ENCODE results near the gene SEPTIN12.

SEPTIN12 gene

DNA sequence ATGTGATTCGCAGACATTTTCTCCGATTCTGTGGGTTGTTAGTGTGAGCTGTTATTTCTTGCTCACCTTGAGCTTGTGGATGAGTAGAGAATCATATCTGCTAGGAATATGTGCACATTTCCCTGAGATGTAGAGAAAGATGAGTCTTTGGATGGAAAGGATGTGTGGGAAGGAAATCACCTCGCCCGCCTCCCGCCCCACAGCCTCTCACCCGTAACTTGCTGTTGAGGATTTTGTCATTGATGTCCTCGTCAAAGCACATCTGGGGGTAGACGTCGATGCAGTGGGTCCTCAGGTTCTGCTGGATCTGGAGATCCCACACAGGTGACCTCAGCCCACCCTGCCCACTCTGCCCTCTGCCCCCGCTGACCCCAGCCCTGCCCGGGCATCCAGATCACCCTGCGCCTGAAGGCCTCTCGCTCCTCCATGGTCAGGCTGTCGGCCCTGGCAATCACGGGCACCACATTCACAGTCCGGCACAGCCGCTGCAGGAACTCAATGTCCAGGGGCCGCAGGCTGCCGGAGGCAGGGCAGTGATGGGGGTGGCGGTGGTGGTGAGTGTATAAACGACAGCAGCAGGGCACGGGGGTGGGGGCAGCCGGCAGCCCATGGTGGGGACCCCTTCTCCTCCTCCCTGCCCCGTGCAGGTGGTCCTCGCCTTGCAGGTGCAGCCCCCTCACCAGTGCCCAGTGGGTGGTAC is 4.7 kb downstream of the SEPTIN12 start:
- no peak for FAIRE-seq

DNA sequence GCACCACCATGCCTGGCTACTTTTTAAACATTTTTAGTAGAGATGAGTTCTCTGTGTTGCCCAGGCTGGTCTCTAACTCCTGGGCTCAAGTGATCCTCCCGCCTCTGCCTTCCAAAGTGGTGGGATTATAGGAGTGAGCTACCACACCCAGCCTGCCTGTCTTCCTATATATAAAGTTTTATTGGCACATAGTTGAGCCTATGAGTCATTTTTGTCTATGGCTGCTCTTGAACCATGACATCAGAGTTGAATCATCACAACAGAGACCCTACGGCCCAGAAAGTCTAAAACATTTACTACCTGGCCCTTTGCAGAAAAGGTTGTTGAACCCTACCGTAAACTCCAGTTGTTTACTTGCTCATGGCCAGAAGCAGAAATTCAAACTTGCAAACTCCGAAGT is 7.9 kb downstream of the SEPTIN12 start:
- no peak for FAIRE-seq

DNA sequence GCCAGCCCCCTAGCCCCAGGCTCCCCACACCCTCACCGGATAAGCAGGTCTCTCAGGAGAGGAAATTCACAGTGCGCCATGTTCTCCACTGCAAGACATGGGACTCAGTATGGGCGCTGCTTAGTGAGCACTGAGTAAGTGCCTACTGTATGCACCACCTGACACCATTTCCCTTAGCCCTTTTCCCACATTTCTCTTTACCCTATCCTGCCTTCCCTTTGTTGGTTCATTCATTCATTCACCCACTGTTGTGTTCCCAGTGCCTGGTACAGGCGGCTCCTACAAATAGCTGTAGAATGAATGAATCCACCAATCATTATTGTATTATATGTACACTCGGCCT is 10.1 kb downstream of the SEPTIN12 start:
- FAIRE-seq = no peak

DNA sequence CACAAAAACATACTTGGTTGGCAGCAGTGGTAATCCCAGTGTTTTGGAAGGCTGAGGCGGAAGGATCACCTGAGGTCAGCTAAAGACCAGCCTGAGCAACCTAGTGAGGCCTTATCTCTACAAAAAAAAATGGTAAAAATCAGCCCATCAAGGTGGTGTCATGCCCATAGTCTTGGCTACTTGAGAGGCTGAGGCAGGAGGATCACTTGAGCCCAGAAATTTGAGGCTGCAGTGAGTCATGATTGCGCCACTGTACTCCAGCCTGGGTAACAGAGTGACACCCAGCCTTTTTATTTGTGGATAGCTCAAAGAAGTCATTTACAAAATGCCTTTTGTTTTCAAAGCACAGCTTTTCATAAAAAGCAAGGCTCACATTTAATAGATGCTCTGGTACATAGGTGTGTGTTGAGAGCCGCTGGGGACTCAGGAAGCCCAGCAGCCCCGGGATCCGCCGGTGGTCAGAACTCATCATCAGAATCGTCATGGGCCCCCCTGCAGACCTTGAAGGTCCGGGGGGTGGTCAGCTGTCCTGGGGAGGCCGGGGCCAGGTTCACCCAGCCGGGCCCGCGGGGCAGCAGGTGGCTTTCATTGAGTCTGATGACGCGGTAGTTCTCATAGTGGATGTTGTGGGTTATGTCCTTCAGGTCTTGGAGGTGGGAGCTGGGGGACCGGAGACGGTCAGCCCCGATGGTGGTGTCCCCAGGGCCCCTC is 10.7 kb downstream of the SEPTIN12 start:
- FAIRE-seq = no peak

DNA sequence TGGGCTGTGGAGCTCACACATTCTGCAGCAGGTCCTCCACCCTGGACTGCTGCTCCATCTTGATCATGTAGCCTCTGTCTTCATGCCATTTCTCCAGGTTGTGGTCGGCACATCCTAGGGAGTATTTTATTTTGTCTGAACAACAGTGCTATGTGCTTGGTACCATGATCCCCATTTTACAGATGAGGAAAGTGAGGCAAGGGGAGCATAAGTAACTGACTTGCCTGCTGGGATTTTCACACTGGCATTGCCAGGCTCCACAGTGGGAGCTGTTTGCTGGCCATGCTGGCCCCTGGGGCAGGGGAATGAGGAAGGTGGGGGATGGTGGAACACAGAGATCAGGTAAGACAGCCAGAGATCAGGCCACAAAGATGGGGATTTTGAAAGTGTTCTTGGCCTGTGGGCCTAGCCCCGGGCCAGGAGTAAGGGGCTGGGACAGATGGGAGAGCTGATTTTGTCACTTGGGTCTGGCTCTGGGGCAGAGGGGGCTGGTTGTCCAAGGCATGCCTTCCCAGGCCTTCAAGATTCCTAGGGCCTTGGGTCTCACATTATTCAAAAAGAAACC is 11.9 kb downstream of the SEPTIN12 start:
- FAIRE-seq = no peak

DNA sequence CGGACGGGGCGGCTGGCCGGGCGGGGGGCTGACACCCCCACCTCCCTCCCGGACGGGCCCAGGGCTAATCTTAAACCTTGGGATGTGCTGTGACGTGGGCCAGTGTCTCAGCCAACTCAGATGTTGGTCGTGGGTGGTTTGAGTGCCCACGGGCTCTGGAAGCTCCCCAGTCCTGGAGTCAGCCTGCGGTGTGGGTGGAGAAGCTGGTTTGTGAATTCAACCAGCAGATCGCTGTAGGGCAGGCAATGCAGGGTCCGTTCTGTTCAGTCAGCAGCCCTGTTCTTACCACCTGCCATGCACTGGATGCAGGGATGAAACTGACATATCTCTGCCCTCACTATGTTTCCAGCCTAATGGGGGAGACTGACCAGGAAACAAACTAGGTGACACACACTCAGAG is 13.1 kb downstream of the SEPTIN12 start:
- no peak for FAIRE-seq

DNA sequence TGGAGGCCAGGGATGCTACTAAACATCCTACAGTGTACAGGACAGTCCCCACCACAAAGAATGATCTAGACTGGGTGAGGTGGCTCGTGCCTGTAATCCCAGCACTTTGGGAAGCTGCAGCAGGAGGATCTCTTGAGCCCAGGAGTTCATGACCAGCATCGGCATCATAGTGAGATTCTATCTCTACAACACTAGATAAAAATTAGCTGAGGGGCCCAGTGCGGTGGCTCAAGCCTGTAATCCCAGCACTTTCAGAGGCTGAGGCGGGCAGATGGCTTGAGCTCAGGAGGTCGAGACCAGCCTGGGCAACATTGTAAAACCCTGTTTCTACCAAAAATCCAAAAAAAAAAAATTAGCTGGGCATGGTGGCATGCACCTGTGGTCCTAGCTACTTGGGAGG is 15.8 kb downstream of the SEPTIN12 start:
- no peak for FAIRE-seq

DNA sequence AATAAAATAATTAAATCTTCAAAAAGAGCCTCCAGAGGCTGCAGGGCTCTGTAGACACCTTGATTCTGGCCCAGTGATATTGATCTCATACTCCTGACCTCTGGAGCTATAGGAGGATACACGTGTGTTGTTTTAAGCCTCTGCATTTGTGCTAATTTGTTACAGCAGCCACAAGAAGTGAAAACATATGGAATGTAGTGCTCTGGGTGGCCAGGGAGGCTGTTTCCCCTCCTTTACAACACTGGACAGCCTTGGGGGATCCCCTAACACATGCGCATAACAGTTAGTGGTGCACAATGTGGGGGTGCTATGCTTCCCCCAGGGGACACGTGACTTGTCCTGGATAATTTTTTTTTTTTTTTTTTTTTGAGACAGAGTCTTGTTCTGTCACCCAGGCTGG is 16.5 kb downstream of the SEPTIN12 start:
- FAIRE-seq = no peak

DNA sequence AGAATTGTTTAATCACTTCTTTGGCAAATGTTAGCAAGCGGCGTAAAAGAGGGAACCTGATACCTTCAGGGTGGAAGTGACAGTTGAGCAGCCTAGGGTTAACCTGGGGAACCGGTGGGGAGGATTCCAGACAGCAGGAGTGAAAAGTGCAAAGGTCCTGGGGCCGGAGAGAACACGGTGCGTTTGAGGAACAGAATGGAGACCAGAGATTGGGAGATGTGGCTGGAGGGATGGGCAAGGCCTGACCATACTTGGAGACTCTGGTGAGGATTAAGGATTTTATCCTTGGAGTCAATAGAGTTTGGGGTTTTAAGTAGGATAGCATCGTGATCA is 18.9 kb downstream of the SEPTIN12 start:
- FAIRE-seq = no peak

DNA sequence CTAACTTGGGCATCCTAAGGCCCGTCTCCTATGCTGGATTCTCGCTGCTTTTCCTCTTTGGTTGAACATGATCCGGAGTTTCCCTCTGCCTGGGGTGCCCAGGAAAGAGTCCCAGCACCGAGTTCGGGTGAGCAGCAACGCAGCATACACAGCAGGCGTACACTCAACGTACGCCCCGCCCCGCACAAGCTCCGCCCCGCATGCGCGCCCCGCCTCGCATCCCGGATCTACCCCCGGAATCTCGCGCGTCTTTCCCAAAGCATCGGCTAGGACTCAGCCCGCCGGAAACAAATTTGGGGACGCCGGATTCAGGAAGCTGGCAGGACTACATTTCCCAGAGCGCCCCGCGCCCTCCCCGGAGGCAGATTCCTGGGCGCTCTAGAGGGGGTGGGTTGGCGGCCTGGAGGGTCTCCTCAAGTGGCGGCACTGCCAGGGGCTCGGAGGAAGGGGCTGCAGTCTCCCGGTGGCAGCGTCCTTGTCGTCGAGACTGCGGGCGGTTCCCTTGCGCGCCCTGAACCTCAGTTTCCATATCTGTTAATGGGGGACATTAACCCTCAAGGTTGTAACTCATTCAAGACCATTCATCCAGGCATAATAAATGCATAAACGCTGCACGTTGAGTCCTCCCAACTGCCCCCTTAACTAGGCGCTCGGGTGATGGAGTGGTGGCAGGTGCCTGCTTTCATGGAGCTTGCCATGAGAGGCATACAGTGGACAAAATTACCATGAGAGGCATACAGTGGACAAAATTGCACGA is 19.4 kb downstream of the SEPTIN12 start:
- peak; percentile 90 for FAIRE-seq

DNA sequence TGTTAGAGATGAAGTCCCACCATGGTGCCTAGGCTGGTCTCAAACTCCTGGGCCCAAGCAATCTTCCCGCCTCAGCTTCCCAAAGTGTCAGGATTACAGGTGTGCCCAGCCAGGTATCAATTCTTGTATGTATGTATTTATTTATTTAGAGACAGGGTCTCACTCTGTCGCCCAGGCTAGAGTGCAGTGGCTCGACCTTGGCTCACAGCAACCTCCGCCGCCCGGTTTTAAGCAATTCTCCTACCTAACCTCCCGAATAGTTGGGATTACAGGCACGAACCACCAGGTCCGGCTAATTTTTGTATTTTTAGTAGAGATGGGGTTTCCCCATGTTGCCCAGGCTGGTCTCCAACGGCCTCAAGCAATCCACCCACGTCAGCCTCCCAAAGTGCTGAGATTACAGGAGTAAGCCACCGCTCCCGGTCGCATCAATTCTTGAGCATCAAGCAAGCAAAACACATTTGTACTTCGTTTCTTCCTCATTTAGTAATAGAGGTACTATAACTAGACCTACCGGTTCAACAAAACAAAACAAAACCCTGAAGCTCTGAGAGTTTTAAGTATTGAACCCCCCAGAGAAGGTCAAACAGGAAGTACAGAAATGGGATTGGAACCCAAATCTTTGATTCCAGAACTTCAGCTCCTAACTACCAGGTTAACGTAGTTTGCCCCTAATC is 20.1 kb downstream of the SEPTIN12 start:
- no peak for FAIRE-seq

DNA sequence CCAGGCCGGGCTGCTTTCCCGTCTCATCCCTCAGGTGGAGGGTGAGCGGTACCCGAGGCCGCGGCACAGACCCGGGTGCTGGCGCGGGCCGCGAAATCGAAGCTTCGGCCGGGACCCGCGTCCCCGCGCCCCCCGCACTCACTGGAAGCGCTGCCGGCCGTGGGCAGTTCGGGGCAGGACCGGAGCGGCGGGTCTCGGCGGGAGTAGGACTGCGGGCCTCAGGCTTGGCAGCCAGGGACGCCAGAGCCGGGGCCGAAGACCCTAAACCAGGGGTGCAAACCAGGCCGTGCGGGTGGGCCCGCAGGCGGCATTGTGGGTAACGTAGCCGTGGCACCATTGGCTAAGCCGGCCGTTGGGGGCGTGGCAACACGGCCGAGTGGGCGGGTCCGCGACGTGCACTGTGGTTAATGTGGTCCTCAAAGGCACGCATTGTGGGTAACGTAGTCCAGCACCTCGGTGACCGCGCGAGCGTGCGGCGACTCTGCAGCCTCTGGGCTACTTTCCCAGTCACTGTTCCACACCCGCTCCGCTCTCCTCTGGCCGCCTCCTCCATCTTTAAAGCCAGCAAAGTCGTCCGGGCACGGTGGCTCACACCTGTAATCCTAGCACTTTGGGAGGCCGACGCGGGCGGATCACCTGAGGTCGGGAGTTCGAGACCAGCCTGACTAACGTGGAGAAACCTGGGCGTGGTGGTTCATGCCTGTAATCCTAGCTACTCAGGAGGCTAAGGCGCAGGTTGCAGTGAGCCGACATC is 21.1 kb downstream of the SEPTIN12 start, which contains the start of gene ZNF500:
Gene ZNF500, minus strand, starts transcription at position 288 of the 754 bp plus-strand sequence. CDS start 1,184 bp downstream, outside the sequence.
- FAIRE-seq = peak; percentile 97

DNA sequence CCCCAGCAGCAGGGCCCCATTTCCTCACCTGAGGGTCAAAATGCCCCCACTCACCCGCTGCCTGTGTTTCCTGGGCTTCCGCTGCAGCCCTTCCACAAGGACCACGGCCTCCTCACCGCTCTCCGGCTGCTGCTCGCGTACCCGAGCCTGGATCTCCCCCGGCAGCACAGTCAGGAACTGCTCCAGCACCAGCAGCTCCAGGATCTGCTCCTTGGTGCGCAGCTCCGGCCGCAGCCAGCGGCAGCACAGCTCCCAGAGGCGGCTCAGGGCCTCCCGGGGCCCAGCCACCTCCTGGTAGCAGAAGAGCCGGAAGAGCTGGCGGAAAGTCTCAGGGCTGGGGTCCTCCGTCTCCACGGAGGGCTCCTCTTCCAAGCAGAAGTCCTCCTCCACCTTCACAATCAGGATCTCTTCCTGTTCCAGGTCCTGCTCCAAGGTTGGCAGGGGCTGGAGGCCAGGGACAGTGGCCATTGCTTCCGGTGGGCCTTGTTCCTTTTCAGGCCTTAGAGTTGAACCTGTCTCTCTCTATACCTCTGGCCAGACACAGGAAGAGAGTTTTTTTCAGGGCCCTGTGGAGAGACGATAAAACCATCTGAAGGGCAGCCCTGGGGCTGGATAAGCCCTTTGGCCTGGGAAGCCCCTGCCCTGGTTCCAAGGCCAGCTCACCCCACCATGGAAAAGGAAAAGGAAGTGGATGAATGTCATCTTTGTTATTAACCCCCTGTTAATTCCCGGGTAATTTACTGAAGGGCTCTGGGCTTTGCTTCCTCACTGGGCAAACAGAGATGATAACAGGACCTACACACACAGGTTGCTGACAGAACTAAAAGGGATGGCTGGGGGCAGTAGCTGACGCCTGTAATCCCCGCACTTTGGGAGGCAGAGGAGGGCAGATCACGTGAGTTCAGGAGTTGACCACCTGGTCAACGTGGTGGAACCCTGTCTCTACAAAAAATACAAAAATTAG is 22.4 kb downstream of the SEPTIN12 start:
- no peak for FAIRE-seq

DNA sequence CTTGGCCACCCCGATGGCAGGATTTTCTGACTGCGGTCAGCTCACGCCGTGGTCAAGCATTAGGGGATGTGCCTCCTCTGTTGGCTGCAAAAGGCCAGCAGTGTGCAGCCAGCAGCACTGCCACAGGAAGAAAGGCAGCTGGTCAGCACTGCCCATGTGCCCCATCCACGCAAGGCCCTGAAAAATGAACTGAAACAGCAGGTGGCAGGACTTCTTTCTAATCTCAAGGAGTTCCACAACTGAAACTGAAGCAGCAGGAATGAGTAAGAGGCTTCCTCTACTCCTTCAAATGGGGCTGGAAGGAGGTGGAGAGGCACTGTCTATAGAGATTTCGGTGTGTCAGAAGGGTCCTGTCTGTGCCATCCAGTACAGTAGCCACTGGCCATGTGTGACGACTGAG is 24.4 kb downstream of the SEPTIN12 start:
- FAIRE-seq = no peak

DNA sequence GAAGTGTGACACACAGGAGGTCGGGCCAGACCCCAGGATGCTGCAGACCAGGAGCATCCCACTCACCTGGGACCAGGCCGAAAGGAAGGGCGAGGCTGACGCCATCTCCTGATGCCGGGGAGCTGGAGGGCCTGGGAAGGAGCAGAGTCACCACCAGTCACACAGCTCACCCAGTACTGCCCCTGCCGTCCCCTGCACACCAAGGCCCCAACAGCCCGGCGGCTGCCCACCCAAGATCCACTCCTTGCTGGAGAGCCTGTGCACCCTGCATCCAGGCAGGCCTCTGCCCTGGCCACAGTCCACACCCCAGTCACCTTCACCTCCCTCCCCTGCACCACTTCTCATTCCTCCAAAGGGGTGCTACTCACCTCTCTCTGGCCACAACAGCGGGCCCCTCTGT is 25.9 kb downstream of the SEPTIN12 start:
- FAIRE-seq = no peak

DNA sequence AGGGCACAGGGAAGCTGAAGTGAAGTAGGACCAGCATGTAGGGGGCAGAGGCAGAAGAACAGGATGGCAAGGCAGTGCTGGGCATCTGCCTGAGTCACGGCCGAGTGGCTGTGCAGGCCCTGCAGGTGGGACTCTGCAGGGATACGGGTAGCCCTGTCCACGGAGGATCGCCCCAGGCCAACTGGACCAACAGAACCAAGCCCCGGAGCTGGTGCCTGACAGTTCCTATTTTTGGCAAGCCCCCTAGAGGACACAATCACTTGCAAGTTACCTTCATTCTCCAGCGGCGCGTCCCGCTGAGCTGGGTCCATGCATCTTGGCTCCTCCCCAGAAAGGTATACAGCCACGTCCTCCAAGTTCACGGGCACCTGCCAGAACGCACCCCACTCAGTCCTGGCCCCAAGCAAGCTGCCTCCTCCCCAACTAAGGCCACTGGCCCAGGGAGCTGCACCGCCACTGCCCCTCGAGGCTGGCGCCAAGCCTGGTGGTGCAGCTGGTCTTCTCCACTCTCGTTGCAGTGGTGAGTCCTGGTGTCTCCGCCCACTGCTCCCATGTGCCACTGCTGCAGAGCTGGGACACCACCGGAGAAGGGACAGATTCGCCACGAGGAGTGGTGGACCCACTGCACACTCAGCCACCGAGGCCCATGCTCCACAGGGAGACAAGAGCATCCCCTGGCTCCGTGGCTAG is 27.8 kb downstream of the SEPTIN12 start:
- no peak for FAIRE-seq

DNA sequence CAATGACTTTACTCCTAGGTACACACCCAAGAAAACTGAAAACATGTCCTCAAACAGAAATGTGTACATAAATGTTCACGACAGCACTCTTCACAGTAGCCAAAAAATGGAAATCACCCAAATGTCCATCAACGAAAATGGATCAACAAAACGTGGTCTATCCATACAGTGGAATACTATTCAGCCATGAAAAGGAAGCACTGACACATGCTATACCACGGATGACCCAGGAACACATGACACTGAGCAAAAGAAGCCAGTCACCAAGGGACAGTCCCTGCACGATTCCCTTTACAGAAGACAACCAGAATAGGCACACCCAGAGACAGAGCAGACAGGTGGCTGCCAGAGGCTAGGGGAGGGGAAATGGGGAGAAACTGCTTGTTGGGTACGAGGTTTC is 32.5 kb downstream of the SEPTIN12 start:
- FAIRE-seq = no peak

DNA sequence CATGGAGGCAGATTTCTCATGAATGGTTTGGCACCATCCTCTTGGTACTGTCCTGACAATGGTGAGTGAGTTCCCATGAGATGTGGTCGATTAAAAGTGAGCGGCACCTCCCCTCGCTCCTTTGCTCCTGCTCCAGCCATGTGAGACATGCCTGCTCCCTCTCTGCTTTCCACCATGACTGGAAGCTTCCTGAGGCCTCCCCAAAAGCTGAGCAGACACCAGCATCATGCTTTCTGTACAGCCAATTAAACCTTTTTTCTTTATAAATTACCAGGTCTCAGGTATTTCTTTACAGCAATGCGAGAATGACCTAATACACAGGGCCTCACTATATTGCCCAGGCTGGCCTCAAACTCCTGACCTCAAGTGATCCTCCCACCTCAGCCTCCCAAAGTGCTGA is 33.3 kb downstream of the SEPTIN12 start:
- FAIRE-seq = no peak

DNA sequence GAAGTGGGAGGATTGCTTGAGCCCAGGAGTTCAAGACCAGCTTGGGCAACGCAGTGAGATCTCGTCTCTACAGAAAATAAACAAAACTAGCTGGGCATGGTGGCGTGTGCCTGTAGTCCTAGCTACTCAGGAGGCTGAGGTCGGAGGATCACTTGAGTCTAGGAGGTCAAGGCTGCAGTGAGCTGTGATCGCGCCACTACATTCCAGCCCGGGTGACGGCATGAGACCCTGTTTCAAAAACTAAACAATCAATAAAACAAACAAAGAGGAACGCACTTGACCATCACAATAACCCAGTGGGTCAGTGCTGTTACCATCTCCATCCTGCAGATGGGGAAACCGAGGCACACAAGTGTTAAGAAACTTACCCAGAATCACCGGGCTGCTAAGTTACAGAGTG is 34.9 kb downstream of the SEPTIN12 start:
- no peak for FAIRE-seq

DNA sequence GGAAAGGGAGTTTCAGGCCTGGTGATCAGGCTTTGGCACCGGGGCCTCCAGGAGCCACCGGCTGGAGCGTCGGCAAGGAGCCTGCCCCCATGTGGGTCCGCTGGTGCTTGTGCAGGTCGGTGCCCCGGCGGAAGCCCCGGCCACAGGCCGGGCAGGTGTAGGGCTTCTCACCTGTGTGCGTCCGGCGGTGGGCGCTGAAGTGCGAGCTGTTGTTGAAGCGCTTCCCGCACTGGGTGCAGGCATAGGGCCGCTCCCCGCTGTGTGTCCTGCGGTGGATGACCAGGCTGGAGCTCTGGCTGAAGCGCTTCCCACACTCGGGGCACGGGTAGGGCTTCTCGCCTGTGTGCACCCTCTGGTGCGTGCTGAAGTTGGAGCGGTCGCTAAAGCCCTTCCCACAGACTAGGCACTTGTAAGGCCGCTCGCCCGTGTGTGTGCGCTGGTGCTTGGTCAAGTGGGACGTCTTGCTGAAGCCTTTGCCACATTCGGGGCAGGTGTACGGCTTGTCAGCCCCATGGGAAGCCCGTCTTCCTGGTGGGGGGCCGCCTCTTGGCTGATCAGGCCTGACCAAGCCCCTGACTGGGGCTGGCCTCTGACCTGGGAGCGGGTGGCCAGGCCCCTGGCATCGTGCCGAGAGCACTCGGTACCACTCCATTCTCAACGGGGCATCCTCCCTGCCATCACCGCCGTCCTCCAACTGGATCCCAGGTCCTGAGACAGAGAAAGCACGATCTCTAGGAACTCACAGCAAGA is 35.6 kb downstream of the SEPTIN12 start:
- no peak for FAIRE-seq
